Measurements from ENCODE around the gene PTPN3. TPM values are rescaled to one million over a fixed set of nuclear protein-coding genes. Genes with fewer than 3 reads are reported as not detected.
"Not testable (repeated sequence)": the region's sequence is repeated elsewhere in the genome, so short reads cannot be mapped to it uniquely, and the experiment has no call there.

PTPN3 gene
- polyA plus RNA-seq, 1 of the 3 experiments (the other 2 are of a cell fraction), result 7.5 TPM

GRCh38 chr9:109341561-109341960, 156.5 kb downstream of the PTPN3 start:
- Histone ChIP-seq H4K20me1 (ENCODE audit: insufficient read depth) (no peaks in the 10 kb centered on the region), H3K4me3 (ENCODE audit: low read depth in 2 of 2, low read length in 1 of 2) (no peak overlapping the region), H2AFZ (ENCODE audit: low read depth) (no peak overlapping the region), H3K79me2 (ENCODE audit: insufficient read depth) (no peaks in the 10 kb centered on the region), H3K9ac (no peak overlapping the region), H3K4me1 (ENCODE audit: control insufficient read depth in 1 of 2, insufficient read depth in 2 of 2, low read depth in 1 of 2, low read length in 1 of 2) (peaks cover 0 to 2% of the 10 kb centered on the region in 2 experiments; a peak in 1 of 4 replicates), H3K36me3 (replicated peaks in 1 of 2; ENCODE audit: control insufficient read depth in 1 of 2, insufficient read depth in 2 of 2, low read length in 1 of 2) (no peaks in the 10 kb centered on the region), H3K4me2 (no peak overlapping the region), H3F3A (replicated peaks; ENCODE audit: insufficient read depth) (no peaks in the 10 kb centered on the region), H3K9me2 (no peaks in the 10 kb centered on the region), H3K9me3 (no peaks in the 10 kb centered on the region), H3K27ac (ENCODE audit: low read depth in 2 of 2, low read length in 1 of 2) (no peak overlapping the region), H3K27me3 (ENCODE audit: insufficient read depth) (peaks cover 10% of the 10 kb centered on the region; the same call in 1 of the 2 replicates)
- DNase-seq, result no peak
- ChIA-PET POLR2A (interaction anchor here (0.6 kb wide), 1 partner anchor 221 kb away, joined by 3 read pairs; no protein-coding TSS in a partner anchor), CTCF (interaction anchor here (1.1 kb wide), 1 partner anchor 11 kb away, joined by 3 read pairs; no protein-coding TSS in a partner anchor)
- WGBS (ENCODE audit: low lambda C conversion rate), result 38% methylated on average over 5 of the region's 6 CpGs
- TF ChIP-seq RXRA (IDR thresholded peaks at IDR 0.05; ENCODE audit: borderline replicate concordance, low read depth) (no peak), TAF1 (IDR thresholded peaks at IDR 0.05; ENCODE audit: borderline replicate concordance, low read depth, low read length) (no peak), GATA2 (CRISPR knock-in tag; IDR thresholded peaks at IDR 0.05) (no peak), CHD2 (IDR thresholded peaks at IDR 0.05; ENCODE audit: low read length, partially characterized antibody) (no peak), MXI1 (IDR thresholded peaks at IDR 0.05; ENCODE audit: low read depth, low read length) (no peak), MEF2A (IDR thresholded peaks at IDR 0.05; ENCODE audit: borderline replicate concordance, low read depth) (no peak), FOSL2 (IDR thresholded peaks at IDR 0.05; ENCODE audit: borderline replicate concordance, low read depth) (no peak), TCF12 (IDR thresholded peaks at IDR 0.05) (no peak), NRF1 (IDR thresholded peaks at IDR 0.05; ENCODE audit: low read depth, low read length) (no peak), FOXJ3 (CRISPR knock-in tag; IDR thresholded peaks at IDR 0.05) (no peak)
- TF ChIP-seq, protein P1, sequence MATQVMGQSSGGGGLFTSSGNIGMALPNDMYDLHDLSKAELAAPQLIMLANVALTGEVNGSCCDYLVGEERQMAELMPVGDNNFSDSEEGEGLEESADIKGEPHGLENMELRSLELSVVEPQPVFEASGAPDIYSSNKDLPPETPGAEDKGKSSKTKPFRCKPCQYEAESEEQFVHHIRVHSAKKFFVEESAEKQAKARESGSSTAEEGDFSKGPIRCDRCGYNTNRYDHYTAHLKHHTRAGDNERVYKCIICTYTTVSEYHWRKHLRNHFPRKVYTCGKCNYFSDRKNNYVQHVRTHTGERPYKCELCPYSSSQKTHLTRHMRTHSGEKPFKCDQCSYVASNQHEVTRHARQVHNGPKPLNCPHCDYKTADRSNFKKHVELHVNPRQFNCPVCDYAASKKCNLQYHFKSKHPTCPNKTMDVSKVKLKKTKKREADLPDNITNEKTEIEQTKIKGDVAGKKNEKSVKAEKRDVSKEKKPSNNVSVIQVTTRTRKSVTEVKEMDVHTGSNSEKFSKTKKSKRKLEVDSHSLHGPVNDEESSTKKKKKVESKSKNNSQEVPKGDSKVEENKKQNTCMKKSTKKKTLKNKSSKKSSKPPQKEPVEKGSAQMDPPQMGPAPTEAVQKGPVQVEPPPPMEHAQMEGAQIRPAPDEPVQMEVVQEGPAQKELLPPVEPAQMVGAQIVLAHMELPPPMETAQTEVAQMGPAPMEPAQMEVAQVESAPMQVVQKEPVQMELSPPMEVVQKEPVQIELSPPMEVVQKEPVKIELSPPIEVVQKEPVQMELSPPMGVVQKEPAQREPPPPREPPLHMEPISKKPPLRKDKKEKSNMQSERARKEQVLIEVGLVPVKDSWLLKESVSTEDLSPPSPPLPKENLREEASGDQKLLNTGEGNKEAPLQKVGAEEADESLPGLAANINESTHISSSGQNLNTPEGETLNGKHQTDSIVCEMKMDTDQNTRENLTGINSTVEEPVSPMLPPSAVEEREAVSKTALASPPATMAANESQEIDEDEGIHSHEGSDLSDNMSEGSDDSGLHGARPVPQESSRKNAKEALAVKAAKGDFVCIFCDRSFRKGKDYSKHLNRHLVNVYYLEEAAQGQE (IDR thresholded peaks at IDR 0.05; ENCODE audit: low read depth, low read length), result no peak
- TF ChIP-seq, protein P2, sequence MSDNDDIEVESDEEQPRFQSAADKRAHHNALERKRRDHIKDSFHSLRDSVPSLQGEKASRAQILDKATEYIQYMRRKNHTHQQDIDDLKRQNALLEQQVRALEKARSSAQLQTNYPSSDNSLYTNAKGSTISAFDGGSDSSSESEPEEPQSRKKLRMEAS (IDR thresholded peaks at IDR 0.05; ENCODE audit: low read depth), result no peak
- TF ChIP-seq, protein P3, sequence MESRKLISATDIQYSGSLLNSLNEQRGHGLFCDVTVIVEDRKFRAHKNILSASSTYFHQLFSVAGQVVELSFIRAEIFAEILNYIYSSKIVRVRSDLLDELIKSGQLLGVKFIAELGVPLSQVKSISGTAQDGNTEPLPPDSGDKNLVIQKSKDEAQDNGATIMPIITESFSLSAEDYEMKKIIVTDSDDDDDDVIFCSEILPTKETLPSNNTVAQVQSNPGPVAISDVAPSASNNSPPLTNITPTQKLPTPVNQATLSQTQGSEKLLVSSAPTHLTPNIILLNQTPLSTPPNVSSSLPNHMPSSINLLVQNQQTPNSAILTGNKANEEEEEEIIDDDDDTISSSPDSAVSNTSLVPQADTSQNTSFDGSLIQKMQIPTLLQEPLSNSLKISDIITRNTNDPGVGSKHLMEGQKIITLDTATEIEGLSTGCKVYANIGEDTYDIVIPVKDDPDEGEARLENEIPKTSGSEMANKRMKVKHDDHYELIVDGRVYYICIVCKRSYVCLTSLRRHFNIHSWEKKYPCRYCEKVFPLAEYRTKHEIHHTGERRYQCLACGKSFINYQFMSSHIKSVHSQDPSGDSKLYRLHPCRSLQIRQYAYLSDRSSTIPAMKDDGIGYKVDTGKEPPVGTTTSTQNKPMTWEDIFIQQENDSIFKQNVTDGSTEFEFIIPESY (IDR thresholded peaks at IDR 0.05; ENCODE audit: borderline replicate concordance, low read depth), result no peak

DNA sequence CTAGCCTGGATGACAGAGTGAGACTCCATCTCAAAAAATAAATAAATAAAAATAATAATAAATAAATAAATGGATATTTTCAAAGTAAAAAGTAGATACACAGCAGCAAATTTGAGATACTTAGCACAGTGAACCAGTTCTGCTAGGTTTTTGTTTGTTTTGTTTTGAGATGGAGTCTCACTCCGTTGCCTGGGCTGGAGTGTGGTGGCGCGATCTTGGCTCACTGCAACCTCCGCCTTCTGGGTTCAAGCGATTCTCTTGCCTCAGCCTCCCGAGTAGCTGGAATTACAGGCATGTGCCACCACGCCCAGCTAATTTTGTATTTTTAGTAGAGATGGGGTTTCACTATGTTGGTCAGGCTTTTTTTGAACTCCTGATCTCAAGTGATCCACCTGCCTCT, 157.1 kb downstream of the PTPN3 start:
- H3K4me2 ChIP-seq; DNase-seq; H3K79me2 ChIP-seq (ENCODE audit: insufficient read depth); POLR2A ChIA-PET; H3K9ac ChIP-seq; H3K36me3 ChIP-seq (replicated peaks in 1 of 2; ENCODE audit: control insufficient read depth in 1 of 2, insufficient read depth in 2 of 2, low read length in 1 of 2); H3K4me3 ChIP-seq (ENCODE audit: low read depth in 2 of 2, low read length in 1 of 2); H4K20me1 ChIP-seq (ENCODE audit: insufficient read depth); H3K4me1 ChIP-seq (ENCODE audit: control insufficient read depth in 1 of 2, insufficient read depth in 2 of 2, low read depth in 1 of 2, low read length in 1 of 2); H3K9me3 ChIP-seq; H3F3A ChIP-seq (replicated peaks; ENCODE audit: insufficient read depth); H3K9me2 ChIP-seq; H3K27ac ChIP-seq (ENCODE audit: low read depth in 2 of 2, low read length in 1 of 2); H2AFZ ChIP-seq (ENCODE audit: low read depth): not testable (repeated sequence)
- CTCF ChIA-PET, result interaction anchor here (0.8 kb wide), 1 partner anchor 158 kb away, joined by 3 read pairs; no protein-coding TSS in a partner anchor
- 90% methylated on average over 5 of the region's 7 CpGs for WGBS (ENCODE audit: low lambda C conversion rate)
- H3K27me3 ChIP-seq (ENCODE audit: insufficient read depth), result peaks cover 10% of the 10 kb centered on the region; the same call in 1 of the 2 replicates
